ENCODE measurements around the gene POU3F2. TPM values are rescaled to one million over a fixed set of nuclear protein-coding genes. Genes with fewer than 3 reads are reported as not detected.

The POU3F2 gene
- total and polyA plus RNA-seq, 9 of the 15 experiments (the other 6 are each of a cell fraction or from before 2014, with no cell fraction given), result 0.08 to 0.46 (median 0.36) TPM

DNA sequence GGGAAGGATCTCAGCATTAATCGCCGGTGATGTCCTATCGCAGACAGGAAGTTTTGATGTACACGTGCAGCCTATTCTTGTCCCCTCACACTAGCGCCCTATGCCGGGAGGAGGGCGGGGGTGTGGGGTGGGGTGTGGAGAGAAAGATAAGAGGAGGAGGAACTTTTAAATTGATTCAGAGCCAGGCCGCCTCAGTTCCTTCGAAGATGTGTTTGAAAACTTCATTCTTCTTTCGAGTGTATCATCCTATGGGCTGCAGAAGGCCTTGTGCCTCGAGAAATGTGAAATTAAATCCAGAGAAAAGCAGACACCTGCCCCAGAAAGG is 2.5 kb upstream of the POU3F2 start (continued):
- TF ChIP-seq NRF1 (conservative IDR thresholded peaks at IDR 0.05 in 1 of 2, IDR thresholded peaks at IDR 0.05 in 1 of 2), result no peak
- TF ChIP-seq ZBTB1 (CRISPR knock-in tag; IDR thresholded peaks at IDR 0.05; ENCODE audit: borderline replicate concordance, low read depth), result no peak

DNA sequence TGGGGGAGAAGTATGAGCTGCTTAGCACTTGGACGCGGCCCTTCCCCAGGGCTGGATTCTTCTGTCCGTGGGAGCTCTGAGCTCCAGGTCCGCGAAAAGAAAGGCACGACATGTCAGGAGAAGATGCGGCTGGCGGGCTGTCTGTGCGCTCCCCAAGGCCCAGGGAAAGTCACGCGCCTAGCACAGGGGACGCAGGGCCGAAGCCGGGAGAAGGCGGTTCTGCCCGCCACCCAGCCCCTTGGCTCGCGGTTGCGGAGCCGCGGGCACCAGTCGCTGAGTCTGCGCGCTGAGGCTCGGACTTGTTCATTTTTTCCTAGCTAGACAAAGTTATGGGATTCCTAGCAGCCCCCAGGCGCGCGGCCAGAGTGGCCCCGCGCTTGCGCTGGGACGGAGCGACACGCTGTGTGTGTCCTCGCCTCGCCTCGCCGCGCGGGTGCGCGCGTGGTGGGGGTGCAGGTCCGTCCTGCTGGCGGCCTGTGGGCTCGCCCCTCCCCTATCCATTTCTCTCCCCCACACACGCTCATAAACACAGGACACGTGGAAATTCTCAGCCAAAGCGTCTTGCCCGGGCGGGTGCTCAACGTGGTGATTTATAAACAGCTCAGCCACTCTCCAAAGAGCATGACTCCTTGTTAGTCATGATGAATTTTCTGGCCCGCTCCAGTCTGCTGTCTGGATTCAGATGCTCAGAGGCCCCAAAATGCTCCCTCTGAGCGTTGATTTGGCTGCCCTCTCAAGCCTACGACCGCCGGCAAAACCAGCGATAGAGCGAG is 1.9 kb upstream of the POU3F2 start:
- H3K9ac ChIP-seq (ENCODE audit: insufficient read depth in 1 of 2, low read depth in 2 of 2, low read length in 2 of 2), result no peak overlapping the region
- TF ChIP-seq, protein P1, sequence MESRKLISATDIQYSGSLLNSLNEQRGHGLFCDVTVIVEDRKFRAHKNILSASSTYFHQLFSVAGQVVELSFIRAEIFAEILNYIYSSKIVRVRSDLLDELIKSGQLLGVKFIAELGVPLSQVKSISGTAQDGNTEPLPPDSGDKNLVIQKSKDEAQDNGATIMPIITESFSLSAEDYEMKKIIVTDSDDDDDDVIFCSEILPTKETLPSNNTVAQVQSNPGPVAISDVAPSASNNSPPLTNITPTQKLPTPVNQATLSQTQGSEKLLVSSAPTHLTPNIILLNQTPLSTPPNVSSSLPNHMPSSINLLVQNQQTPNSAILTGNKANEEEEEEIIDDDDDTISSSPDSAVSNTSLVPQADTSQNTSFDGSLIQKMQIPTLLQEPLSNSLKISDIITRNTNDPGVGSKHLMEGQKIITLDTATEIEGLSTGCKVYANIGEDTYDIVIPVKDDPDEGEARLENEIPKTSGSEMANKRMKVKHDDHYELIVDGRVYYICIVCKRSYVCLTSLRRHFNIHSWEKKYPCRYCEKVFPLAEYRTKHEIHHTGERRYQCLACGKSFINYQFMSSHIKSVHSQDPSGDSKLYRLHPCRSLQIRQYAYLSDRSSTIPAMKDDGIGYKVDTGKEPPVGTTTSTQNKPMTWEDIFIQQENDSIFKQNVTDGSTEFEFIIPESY (CRISPR knock-in tag; IDR thresholded peaks at IDR 0.05), result peak; percentile 80
- TF ChIP-seq NR1H2 (CRISPR knock-in tag; IDR thresholded peaks at IDR 0.05), result no peak
- no peak overlapping the region for H2AFZ ChIP-seq (ENCODE audit: low read depth, low read length)
- FAIRE-seq (no peak), DNase-seq (ENCODE audit: extremely low read depth in 1 of 4, low spot score in 3 of 4) (no peak), ATAC-seq (no peak)
- POLR2A ChIA-PET, result interaction anchor here (0.7 kb wide), 1 partner anchor 11 kb away, joined by 3 read pairs; no protein-coding TSS in a partner anchor
- CTCF ChIA-PET (ENCODE audit: low intra/inter-chr PET ratio), result no interaction called here
- in situ Hi-C loops (cut with MboI), result no loop called here
- no peaks in the 10 kb centered on the region for H4K20me1 ChIP-seq (replicated peaks; ENCODE audit: control insufficient read depth, insufficient read depth, low read length)
- H3K27ac ChIP-seq (ENCODE audit: extremely low read depth, low read depth, low read length), result no peak overlapping the region
- H3K9me3 ChIP-seq (replicated peaks; ENCODE audit: control insufficient read depth, insufficient read depth, low read depth, low read length), result peaks cover 6% of the 10 kb centered on the region; the same call in 1 of the 2 replicates
- WGBS (ENCODE audit: insufficient coverage, low coverage, missing lambda C conversion rate), result 91% methylated on average over 20 of the region's 59 CpGs
- H3K4me1 ChIP-seq (replicated peaks in 1 of 2; ENCODE audit: control insufficient read depth in 2 of 2, insufficient read depth in 2 of 2, low read length in 2 of 2), result peaks cover 0 to 54% of the 10 kb centered on the region in 2 experiments; a peak in 4 of 5 replicates
- intact Hi-C loops (cut with micrococcal nuclease), result no loop called here
- no peak overlapping the region for H3K4me2 ChIP-seq (ENCODE audit: insufficient read depth, low read length)
- BruUV-seq (replicated peaks), result no TSS peak
- H3K79me2 ChIP-seq (ENCODE audit: control insufficient read depth, insufficient read depth, low read length), result no peaks in the 10 kb centered on the region; the same call in 2 of the 3 replicates
- peaks cover 5 to 21% of the 10 kb centered on the region in 2 experiments; a peak in 4 of 5 replicates for H3K27me3 ChIP-seq (ENCODE audit: control insufficient read depth in 2 of 2, insufficient read depth in 2 of 2, low read length in 2 of 2)
- H3K9me1 ChIP-seq (ENCODE audit: control insufficient read depth, insufficient read depth, low read length), result no peaks in the 10 kb centered on the region
- no peak overlapping the region for H3K4me3 ChIP-seq
- H3K36me3 ChIP-seq (ENCODE audit: control insufficient read depth, insufficient read depth, low read length), result no peaks in the 10 kb centered on the region
